DLD1 (cell line): ENCODE measurements around the gene EEPD1.
"Not testable (repeated sequence)": the region's sequence is repeated elsewhere in the genome, so short reads cannot be mapped to it uniquely, and the experiment has no call there.

ENCODE experiments used
- in situ Hi-C: cut with HindIII; loops from 2 replicates; pipeline ENCODE4 v1.10.0; 2017; ENCODE audit warnings: low sequenced_read_pairs

Gene EEPD1

DNA sequence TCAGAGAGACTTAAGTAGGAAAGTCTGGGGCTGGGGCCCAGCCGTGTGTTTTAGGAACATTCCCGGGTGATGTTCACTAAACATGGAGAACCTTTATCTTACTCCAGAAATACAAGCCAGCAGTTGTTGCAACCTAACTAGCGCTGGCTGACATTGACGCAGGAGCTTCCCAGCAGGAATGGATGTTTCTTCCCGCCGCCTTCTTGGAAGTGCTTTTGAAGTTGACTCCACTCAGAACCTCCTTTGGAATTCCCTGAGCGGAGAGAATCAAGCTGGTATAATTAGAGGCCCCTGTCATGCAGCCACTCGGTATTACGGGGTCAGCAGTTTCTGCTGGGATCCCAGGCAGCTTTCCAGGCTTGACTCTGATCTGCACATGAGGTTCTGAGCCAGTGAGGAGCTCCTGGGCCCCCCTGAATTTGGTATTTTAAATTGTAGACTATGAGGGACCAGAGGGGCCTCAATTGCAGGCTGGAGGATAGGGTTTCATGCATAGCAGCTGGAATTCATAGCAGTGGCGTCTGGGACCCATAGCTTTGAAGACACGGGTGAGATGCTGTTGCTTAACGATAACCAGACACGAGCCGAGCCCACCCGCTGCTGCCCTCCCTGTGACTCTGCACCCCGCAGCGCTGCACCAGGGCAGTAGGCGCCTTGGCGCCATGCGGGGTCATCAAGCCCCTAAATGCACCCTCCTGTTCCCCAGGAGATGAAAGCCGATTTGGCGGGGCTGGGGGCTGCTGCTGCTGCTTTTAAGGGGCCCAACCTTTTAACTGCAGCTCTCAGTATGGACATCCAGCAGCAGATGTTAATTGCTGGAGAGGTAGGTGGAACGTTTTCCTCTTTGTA is 61.8 kb downstream of the EEPD1 start:
- in situ Hi-C loops = no loop called here

DNA sequence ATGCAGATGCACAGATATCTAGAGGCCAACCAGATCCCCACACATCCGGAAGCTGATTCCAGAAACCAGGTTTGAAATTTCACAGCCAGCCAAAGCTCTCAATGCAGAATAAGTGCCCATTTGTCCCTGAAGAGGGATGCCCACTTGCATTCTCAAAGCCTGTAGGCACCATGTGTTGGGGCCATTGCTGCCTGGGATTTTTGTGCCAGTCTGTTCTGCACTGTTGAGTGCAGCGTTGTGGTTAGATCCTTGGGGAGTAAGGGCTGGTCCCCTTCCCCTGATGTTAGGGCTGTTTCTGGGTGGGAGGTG is 62.4 kb downstream of the EEPD1 start:
- in situ Hi-C loops = no loop called here

- in situ Hi-C loops = no loop called here
These were observed 63.1 kb downstream of the EEPD1 start for GRCh38 chr7:36216063-36216684.

GRCh38 chr7:36217211-36217960 is 64.3 kb downstream of the EEPD1 start:
- in situ Hi-C loops = no loop called here

GRCh38 chr7:36217961-36218284 is 64.9 kb downstream of the EEPD1 start:
- in situ Hi-C loops = no loop called here

DNA sequence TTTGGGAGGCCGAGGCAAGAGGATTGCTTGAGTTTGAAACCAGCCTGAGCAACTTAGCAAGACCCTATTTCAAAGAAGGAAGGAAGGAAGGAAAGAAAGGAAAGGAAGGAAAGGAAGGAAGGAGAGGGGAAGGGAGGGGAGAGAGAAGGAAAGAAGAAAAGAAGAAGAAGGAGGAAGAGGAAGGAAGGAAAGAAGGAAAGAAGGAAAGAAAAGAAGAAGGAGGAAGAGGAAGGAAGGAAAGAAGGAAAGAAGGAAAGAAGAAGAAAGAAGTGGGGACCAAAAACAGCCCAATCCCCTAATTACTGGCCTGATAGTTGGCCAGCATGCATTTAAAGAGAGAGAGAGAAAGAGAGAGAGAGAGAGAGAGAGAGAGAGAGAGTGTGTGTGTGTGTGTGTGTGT is 66.4 kb downstream of the EEPD1 start:
- in situ Hi-C loops = no loop called here

DNA sequence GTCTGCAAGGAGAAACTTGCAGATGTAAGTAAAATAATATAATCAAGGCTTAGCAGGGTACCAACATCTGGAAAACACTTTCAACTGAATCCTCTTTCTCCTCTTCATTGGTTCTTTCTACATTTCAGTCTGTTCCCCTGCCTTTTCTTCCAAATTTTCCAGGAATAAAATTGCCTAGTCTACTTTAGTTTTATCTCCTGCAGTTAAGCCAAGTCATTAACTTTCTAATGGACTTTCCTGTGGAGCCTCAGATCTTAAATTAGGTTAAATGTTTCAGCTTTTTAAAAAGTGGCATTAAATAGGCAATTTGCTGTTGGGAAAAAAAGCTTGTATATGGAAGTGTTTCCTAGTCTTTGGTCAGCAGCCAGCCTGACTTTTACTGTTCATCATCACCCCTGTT is 70.8 kb downstream of the EEPD1 start:
- in situ Hi-C loops = no loop called here

- in situ Hi-C loops = no loop called here
These were observed 72.1 kb downstream of the EEPD1 start for GRCh38 chr7:36224934-36225858.

DNA sequence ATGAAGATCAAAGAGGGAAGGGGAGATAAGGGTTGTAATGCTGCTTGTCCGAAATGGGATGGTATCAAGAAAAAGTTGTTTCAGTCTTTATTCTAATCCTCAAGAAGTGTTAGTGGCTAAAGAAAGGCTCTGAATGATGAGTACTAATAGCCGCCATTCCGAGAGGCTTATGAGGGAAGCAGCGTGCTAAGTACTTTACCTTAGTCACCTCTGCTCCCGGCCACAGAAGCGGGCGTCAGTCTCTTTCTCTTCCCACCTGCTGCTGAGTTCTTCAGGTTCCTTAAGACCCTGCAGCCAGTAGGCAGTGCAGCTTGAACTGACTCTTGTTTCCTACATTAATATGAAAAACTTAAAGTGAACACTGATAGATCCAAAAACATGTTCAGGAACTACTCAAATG is 73.1 kb downstream of the EEPD1 start:
- in situ Hi-C loops = no loop called here

- in situ Hi-C loops = no loop called here
These were observed 74.2 kb downstream of the EEPD1 start for GRCh38 chr7:36227223-36227622.

DNA sequence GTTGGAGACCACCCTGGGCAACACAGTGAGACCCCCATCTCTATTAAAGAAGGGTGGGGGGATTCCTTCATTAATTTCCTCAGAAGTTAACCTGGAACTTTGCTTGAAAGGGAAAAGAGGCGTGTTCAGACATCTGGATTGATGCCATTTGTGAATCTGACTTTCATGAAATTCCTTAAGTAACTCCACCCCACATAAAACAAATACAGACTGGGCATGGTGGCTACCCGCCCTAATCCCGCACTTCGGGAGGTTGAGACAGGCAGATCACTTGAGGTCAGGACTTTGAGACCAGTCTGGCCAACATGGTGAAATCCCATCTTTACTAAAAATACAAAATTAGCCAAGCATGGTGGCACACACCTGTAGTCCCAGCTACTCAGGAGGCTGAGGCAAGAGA is 75.0 kb downstream of the EEPD1 start:
- in situ Hi-C loops = no loop called here

- in situ Hi-C loops = no loop called here
These were observed 78.4 kb downstream of the EEPD1 start for GRCh38 chr7:36231406-36231805.

DNA sequence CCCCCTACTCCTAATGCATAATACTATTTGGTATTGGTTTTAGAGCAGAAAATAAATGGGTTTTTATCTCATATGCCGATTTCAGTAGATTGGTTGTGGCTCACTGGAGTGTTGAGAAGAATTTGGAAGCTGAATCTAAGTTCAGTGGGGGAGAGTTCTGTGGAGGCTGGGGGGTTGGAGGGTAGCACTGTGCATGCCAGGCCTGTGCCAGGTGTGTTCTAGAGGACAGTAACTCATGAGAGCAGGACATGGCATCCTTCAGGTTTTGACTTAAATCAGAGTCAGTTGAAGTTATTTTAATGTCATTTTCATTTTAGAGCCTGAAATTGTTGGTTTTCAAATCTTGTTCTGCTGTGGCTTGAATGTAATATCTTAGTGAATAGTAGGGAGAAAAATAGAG is 79.5 kb downstream of the EEPD1 start:
- in situ Hi-C loops = no loop called here

GRCh38 chr7:36232971-36233550 is 80.0 kb downstream of the EEPD1 start:
- in situ Hi-C loops = no loop called here

DNA sequence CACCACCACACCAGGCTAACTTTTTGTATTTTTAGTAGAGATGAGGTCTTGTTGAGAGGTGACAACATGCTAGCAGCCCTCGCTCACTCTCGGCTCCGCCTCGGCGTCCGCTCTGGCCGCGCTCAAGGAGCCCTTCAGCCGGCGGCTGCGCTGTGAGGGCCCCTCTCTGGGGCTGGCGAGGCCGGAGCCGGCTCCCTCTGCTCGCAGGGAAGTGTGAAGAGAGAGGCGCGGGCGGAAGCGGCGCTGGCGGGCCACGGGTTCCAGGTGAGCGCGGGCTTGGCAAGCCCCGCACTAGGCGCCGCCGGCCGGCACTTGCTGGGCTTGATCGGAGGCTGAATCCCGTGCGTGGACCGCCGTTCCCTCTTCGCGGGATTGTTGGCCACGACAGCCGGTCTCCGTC is 83.0 kb downstream of the EEPD1 start:
- in situ Hi-C loops = no loop called here

DNA sequence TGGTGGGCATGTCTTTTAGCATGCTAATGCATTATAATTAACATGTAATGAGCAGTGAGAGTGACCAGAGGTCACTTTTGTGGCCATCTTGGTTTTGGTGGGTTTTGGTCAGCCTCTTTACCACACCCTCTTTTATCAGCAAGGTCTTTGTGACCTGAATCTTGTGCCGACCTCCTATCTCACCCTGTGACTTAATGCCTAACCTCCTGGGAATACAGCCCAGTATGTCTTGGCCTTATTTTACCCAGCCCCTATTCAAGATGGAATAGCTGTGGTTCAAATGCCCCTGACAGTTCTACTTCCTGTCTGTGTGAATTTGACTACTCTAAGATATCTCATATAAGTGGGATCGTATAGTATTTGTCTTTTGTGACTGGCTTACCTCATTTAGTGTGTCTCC is 85.1 kb downstream of the EEPD1 start:
- in situ Hi-C loops = no loop called here

DNA sequence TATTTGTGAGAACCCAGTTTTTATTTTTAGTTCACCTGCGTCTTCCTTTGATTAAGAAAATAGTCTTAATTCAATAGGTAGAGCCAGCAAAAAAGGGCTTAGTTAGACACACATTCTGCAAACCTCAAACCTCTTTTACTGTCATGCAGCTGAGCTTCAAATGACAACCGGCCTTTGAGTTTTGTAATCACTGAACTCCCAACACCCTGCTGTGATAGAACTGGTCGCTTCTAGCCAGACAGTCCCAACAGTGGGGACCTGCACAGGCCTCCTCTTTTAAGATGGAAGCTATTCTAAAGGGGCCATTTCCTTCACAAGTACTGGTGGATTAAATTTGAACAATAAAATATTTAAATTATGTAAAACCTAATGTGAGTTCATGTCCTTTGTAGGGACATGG is 90.3 kb downstream of the EEPD1 start:
- in situ Hi-C loops = not testable (repeated sequence)

- in situ Hi-C loops = not testable (repeated sequence)
These were observed 90.9 kb downstream of the EEPD1 start for GRCh38 chr7:36244001-36244400.

DNA sequence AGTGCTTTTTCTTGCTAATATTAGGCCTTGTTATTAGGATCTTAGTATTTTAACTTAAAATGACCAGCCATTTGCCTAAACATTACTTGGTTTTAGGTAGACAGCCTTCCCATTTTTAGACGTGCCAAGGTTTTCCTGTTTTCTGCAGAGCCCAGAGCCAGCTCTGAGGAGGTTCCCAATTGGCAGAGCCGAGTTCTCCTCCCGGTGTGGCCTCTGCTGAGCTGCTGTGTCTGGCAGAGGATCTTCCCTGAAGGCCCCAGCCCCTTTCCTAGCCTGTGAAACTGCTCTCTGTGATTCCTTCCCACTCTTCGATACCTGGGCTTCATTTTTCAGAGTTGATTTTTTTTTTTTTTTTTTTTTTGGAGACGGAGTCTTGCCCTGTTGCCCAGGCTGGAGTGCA is 91.4 kb downstream of the EEPD1 start:
- in situ Hi-C loops = no loop called here

DNA sequence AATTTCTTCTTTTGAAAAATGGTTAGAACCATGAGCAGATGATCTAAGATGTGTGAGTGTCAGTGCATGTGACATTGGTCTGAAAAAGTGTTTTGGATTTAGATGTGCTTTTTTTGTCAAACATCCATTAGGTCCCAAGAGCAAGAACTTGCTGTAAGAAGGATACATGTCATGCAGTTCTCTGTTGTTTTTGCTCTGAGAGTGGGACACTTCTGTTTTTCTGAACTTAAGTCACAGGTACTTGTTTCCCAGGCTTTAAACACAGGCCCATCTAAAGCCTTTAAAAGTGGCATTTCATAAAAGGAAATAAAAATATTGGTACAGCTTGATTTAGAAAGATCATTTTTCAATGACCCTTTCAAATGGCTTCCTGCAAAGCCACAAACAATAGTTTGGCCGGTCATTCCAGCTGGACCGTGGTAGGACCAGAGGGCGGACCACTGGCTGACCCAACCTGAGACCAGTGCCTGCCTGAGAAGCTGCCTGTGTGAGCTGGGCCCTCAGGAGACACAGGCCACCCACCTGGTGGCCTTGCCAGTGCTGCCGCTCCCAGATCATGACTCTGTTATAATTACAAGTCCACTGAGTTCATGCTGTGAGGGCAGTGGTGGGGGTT is 92.7 kb downstream of the EEPD1 start:
- in situ Hi-C loops = no loop called here
